WTC11 (cell line): ENCODE results near the gene MKS1. TPM values are rescaled to one million over a fixed set of nuclear protein-coding genes. Genes with fewer than 3 reads are reported as not detected.

Experiments used
- ATAC-seq: fragments of 200-7000 bp; cut with Tn5 transposase; 2 replicates; pipeline ENCODE4 v1.10.0; 2021; ENCODE audit warnings: mild to moderate bottlenecking, moderate library complexity
- CTCF ChIA-PET: fragments of 300-600 bp; sonication (Branson Sonifier 250); formaldehyde crosslinking; loops from one replicate; lab custom pipeline; 2021; ENCODE audit warnings: antibody characterized with exemption; lab: Charles Lee
- POLR2A ChIA-PET: fragments of 350-600 bp; sonication (Branson Sonifier 250); formaldehyde crosslinking; loops from one replicate; lab custom pipeline; 2021; ENCODE audit warnings: antibody characterized with exemption; lab: Charles Lee
- DNase-seq: peaks from one replicate; pipeline ENCODE4 v3.0.0; 2021; ENCODE audit warnings: low spot score
- H3K27ac Mint-ChIP-seq: 2 replicates; pipeline ENCODE4 v1.8.0; 2021; ENCODE audit warnings: mixed read lengths
- H3K27me3 Mint-ChIP-seq: 2 replicates; pipeline ENCODE4 v1.8.0; 2021; ENCODE audit warnings: low read depth, mild to moderate bottlenecking, moderate library complexity, mixed read lengths
- H3K36me3 Mint-ChIP-seq: 2 replicates; pipeline ENCODE4 v1.8.0; 2021; ENCODE audit warnings: mixed read lengths
- H3K4me1 Mint-ChIP-seq: 2 replicates; pipeline ENCODE4 v1.8.0; 2022; ENCODE audit warnings: mixed read lengths
- H3K4me3 Mint-ChIP-seq: 2 replicates; pipeline ENCODE4 v1.8.0; 2021; ENCODE audit warnings: mild to moderate bottlenecking, moderate library complexity, mixed read lengths
- H3K9me3 Mint-ChIP-seq: 2 replicates; pipeline ENCODE4 v1.8.0; 2021; ENCODE audit warnings: mixed read lengths
- CREM ChIP-seq: sonication (generic); formaldehyde crosslinking; IDR thresholded peaks from 2 replicates; pipeline ENCODE4 v1.8.1; 2022; ENCODE audit warnings: mild to moderate bottlenecking, missing genetic modification reagents, moderate library complexity
- CTCF ChIP-seq: fragments of 200-600 bp; IDR thresholded peaks from 2 replicates; pipeline ENCODE4 v1.8.0; 2022; ENCODE audit warnings: antibody characterized with exemption
- FOXJ3 ChIP-seq: sonication (generic); formaldehyde crosslinking; IDR thresholded peaks from 2 replicates; pipeline ENCODE4 v1.9.0; 2021; ENCODE audit warnings: missing genetic modification reagents, mild to moderate bottlenecking, borderline replicate concordance
- HMGA2 ChIP-seq: fragments of 250-450 bp; sonication (Bioruptor Pico); IDR thresholded peaks from 2 replicates; pipeline ENCODE4 v1.4.0; 2021; ENCODE audit warnings: mild to moderate bottlenecking, moderate library complexity
- IRF2 ChIP-seq: sonication (generic); formaldehyde crosslinking; IDR thresholded peaks from 2 replicates; pipeline ENCODE4 v1.8.0; 2022; ENCODE audit warnings: low read depth, missing genetic modification reagents, borderline replicate concordance
- JUN ChIP-seq: sonication (generic); formaldehyde crosslinking; IDR thresholded peaks from 2 replicates; pipeline ENCODE4 v1.8.0; 2023; ENCODE audit warnings: mild to moderate bottlenecking, missing genetic modification reagents
- MYBL2 ChIP-seq: sonication (generic); formaldehyde crosslinking; IDR thresholded peaks from 2 replicates; pipeline ENCODE4 v1.8.1; 2023; ENCODE audit warnings: mild to moderate bottlenecking, moderate library complexity, missing genetic modification reagents
- TP53 ChIP-seq: sonication (generic); formaldehyde crosslinking; IDR thresholded peaks from 2 replicates; pipeline ENCODE4 v1.8.1; 2023; ENCODE audit warnings: mild to moderate bottlenecking, missing genetic modification reagents
- ZNF263 ChIP-seq: sonication (generic); formaldehyde crosslinking; IDR thresholded peaks from 2 replicates; pipeline ENCODE4 v1.8.1; 2022; ENCODE audit warnings: low read depth, mild to moderate bottlenecking, moderate library complexity, missing genetic modification reagents
- ZNF396 ChIP-seq: fragments of 250-450 bp; sonication (Bioruptor Pico); IDR thresholded peaks from 2 replicates; pipeline ENCODE4 v1.8.0; 2021; ENCODE audit warnings: mild to moderate bottlenecking, moderate library complexity, borderline replicate concordance
- total RNA-seq: library from RNA; stranded (reverse); gene quantifications from 3 replicates; pipeline ENCODE4 v1.2.3, GENCODE V29; 2021
- TF ChIP-seq, protein P1 (sequence below): fragments of 250-450 bp; sonication (Bioruptor Pico); IDR thresholded peaks from 2 replicates; pipeline ENCODE4 v1.9.0; 2021; ENCODE audit warnings: mild to moderate bottlenecking, borderline replicate concordance
- TF ChIP-seq, protein P2 (sequence below): sonication (generic); formaldehyde crosslinking; IDR thresholded peaks from 2 replicates; pipeline ENCODE4 v1.8.0; 2022; ENCODE audit warnings: missing genetic modification reagents

Gene MKS1
- total RNA-seq, 1 experiment from 2014 or later: 24.2 TPM

- no peak for TF ChIP-seq ZNF396
- TF ChIP-seq CTCF: no peak
- TF ChIP-seq IRF2 (CRISPR knock-in tag): no peak
- no peak for TF ChIP-seq CREM (CRISPR knock-in tag)
- TF ChIP-seq ZNF263 (CRISPR knock-in tag): no peak
- TF ChIP-seq, protein P1, sequence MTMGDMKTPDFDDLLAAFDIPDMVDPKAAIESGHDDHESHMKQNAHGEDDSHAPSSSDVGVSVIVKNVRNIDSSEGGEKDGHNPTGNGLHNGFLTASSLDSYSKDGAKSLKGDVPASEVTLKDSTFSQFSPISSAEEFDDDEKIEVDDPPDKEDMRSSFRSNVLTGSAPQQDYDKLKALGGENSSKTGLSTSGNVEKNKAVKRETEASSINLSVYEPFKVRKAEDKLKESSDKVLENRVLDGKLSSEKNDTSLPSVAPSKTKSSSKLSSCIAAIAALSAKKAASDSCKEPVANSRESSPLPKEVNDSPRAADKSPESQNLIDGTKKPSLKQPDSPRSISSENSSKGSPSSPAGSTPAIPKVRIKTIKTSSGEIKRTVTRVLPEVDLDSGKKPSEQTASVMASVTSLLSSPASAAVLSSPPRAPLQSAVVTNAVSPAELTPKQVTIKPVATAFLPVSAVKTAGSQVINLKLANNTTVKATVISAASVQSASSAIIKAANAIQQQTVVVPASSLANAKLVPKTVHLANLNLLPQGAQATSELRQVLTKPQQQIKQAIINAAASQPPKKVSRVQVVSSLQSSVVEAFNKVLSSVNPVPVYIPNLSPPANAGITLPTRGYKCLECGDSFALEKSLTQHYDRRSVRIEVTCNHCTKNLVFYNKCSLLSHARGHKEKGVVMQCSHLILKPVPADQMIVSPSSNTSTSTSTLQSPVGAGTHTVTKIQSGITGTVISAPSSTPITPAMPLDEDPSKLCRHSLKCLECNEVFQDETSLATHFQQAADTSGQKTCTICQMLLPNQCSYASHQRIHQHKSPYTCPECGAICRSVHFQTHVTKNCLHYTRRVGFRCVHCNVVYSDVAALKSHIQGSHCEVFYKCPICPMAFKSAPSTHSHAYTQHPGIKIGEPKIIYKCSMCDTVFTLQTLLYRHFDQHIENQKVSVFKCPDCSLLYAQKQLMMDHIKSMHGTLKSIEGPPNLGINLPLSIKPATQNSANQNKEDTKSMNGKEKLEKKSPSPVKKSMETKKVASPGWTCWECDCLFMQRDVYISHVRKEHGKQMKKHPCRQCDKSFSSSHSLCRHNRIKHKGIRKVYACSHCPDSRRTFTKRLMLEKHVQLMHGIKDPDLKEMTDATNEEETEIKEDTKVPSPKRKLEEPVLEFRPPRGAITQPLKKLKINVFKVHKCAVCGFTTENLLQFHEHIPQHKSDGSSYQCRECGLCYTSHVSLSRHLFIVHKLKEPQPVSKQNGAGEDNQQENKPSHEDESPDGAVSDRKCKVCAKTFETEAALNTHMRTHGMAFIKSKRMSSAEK (CRISPR knock-in tag): no peak
- TF ChIP-seq HMGA2: no peak
- no peak for TF ChIP-seq TP53
- TF ChIP-seq, all 79 proteins: peak for 0
Measured at GRCh38 chr17:58161566-58161965, 57.5 kb downstream of the MKS1 start (continued).

- Mint-ChIP-seq H3K4me3 (no peak overlapping the region), H3K4me1 (peaks cover 6% of the 10 kb centered on the region; the same call in 1 of the 2 replicates), H3K9me3 (no peaks in the 10 kb centered on the region), H3K27ac (no peak overlapping the region), H3K36me3 (no peaks in the 10 kb centered on the region), H3K27me3 (peaks cover 81% of the 10 kb centered on the region)
- TF ChIP-seq FOXJ3 (CRISPR knock-in tag) (no peak), JUN (CRISPR knock-in tag) (no peak), MYBL2 (CRISPR knock-in tag) (no peak)
- TF ChIP-seq, protein P2, sequence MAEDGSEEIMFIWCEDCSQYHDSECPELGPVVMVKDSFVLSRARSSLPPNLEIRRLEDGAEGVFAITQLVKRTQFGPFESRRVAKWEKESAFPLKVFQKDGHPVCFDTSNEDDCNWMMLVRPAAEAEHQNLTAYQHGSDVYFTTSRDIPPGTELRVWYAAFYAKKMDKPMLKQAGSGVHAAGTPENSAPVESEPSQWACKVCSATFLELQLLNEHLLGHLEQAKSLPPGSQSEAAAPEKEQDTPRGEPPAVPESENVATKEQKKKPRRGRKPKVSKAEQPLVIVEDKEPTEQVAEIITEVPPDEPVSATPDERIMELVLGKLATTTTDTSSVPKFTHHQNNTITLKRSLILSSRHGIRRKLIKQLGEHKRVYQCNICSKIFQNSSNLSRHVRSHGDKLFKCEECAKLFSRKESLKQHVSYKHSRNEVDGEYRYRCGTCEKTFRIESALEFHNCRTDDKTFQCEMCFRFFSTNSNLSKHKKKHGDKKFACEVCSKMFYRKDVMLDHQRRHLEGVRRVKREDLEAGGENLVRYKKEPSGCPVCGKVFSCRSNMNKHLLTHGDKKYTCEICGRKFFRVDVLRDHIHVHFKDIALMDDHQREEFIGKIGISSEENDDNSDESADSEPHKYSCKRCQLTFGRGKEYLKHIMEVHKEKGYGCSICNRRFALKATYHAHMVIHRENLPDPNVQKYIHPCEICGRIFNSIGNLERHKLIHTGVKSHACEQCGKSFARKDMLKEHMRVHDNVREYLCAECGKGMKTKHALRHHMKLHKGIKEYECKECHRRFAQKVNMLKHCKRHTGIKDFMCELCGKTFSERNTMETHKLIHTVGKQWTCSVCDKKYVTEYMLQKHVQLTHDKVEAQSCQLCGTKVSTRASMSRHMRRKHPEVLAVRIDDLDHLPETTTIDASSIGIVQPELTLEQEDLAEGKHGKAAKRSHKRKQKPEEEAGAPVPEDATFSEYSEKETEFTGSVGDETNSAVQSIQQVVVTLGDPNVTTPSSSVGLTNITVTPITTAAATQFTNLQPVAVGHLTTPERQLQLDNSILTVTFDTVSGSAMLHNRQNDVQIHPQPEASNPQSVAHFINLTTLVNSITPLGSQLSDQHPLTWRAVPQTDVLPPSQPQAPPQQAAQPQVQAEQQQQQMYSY (CRISPR knock-in tag): no peak
- no peak for ATAC-seq
- no peak for DNase-seq
- CTCF ChIA-PET: interaction anchor here (1.4 to 2.0 kb wide), 3 partner anchors 15 to 325 kb away, joined by 3 to 11 read pairs (median 4); no protein-coding TSS in a partner anchor
- POLR2A ChIA-PET: no interaction called here
Measured at GRCh38 chr17:58158181-58158580, 60.9 kb downstream of the MKS1 start.
